HepG2 (cell line): ENCODE results near the gene NOTCH3. TPM values are rescaled to one million over a fixed set of nuclear protein-coding genes. Genes with fewer than 3 reads are reported as not detected.

Experiments used
- CERS6 ChIP-seq: sonication (generic); formaldehyde crosslinking; IDR thresholded peaks from 2 replicates; pipeline ENCODE4 v1.5.0; 2020; ENCODE audit warnings: missing genetic modification reagents
- DR1 ChIP-seq: sonication (generic); formaldehyde crosslinking; IDR thresholded peaks from 2 replicates; pipeline ENCODE4 v1.8.0; 2021; ENCODE audit warnings: mild to moderate bottlenecking, missing genetic modification reagents, inconsistent platforms
- GFI1 ChIP-seq: sonication (generic); formaldehyde crosslinking; IDR thresholded peaks from 2 replicates; pipeline ENCODE4 v1.5.0; 2020; ENCODE audit warnings: missing genetic modification reagents, mild to moderate bottlenecking, borderline replicate concordance
- HNF1A ChIP-seq, 2 experiments: sonication (generic) in 1 of 2; formaldehyde crosslinking in 1 of 2; IDR thresholded peaks; 2 replicates each; pipeline versions ENCODE4 v1.4.0 to v1.6.1; 2016 to 2020; ENCODE audit warnings: borderline replicate concordance in 1 of 2, low read depth in 1 of 2, mild to moderate bottlenecking in 1 of 2, missing genetic modification reagents in 1 of 2
- KDM6A ChIP-seq: IDR thresholded peaks from 2 replicates; pipeline ENCODE4 v1.6.1; 2016; ENCODE audit warnings: low read depth
- NRL ChIP-seq: sonication (generic); formaldehyde crosslinking; IDR thresholded peaks from 2 replicates; pipeline ENCODE4 v1.5.0; 2020; ENCODE audit warnings: missing genetic modification reagents, mild to moderate bottlenecking, moderate library complexity, borderline replicate concordance
- PITX1 ChIP-seq: sonication (generic); formaldehyde crosslinking; IDR thresholded peaks from 2 replicates; pipeline ENCODE4 v1.5.1; 2020; ENCODE audit warnings: mild to moderate bottlenecking, missing genetic modification reagents
- POLR2A ChIP-seq, 2 experiments: IDR thresholded peaks; 2 replicates each; pipeline ENCODE4 v1.6.1; 2011; ENCODE audit warnings: low read depth in 2 of 2, low read length in 2 of 2, mild to moderate bottlenecking in 1 of 2, moderate library complexity in 1 of 2; ENCODE audit not compliant: insufficient read depth in 1 of 2
- ZBED4 ChIP-seq: sonication (generic); formaldehyde crosslinking; IDR thresholded peaks from 2 replicates; pipeline ENCODE4 v1.4.0; 2020; ENCODE audit warnings: missing genetic modification reagents, borderline replicate concordance
- ZNF24 ChIP-seq: fragments of 450-650 bp; IDR thresholded peaks from 2 replicates; pipeline ENCODE4 v1.6.1; 2017; ENCODE audit warnings: antibody characterized with exemption, mild to moderate bottlenecking
- ZNF33A ChIP-seq: sonication (generic); formaldehyde crosslinking; IDR thresholded peaks from 2 replicates; pipeline ENCODE4 v1.5.1; 2020; ENCODE audit warnings: missing genetic modification reagents, mild to moderate bottlenecking, moderate library complexity, borderline replicate concordance
- polyA plus RNA-seq, 8 experiments: library from polyadenylated mRNA; depleted of rRNA in 3 of 8; stranded (reverse) in 7 of 8; unstranded in 1 of 8; fragments of >200 nt; fragmentation: Illumina TruSeq in 4 of 8; extraction: Trizol in 4 of 8; gene quantifications; 2 replicates each; pipeline versions ENCODE4 v1.2.1 to v1.2.3, GENCODE V29; 2011 to 2016; ENCODE audit warnings: low read depth in 4 of 8, missing spikeins in 1 of 8, mixed read lengths in 1 of 8; ENCODE audit not compliant: insufficient read depth in 1 of 8
- total RNA-seq, 5 experiments: library from RNA; depleted of rRNA; stranded (reverse); fragments of >200 nt; fragmentation: Illumina TruSeq; extraction: Trizol; gene quantifications; 2 replicates each; pipeline ENCODE4 v1.2.3, GENCODE V29; 2016; ENCODE audit warnings: low read depth in 1 of 5
- TF ChIP-seq, protein P1 (sequence below): IDR thresholded peaks from 2 replicates; pipeline ENCODE4 v1.6.1; 2016; ENCODE audit warnings: mild to moderate bottlenecking, missing biosample characterization, missing genetic modification reagents
- TF ChIP-seq, protein P2 (sequence below): sonication (generic); formaldehyde crosslinking; IDR thresholded peaks from 2 replicates; pipeline ENCODE4 v1.9.0; 2021; ENCODE audit warnings: missing genetic modification reagents, mild to moderate bottlenecking, borderline replicate concordance
- TF ChIP-seq, protein P3 (sequence below): sonication (generic); formaldehyde crosslinking; IDR thresholded peaks from 2 replicates; pipeline ENCODE4 v1.4.0; 2020; ENCODE audit warnings: missing genetic modification reagents

NOTCH3 gene
- total and polyA plus RNA-seq, 2 of the 13 experiments (the other 11 are each of a cell fraction or from before 2014, with no cell fraction given): 0.09 to 0.28 TPM

GRCh38 chr19:15125232-15126067 lies 75.3 kb downstream of the NOTCH3 start (continued):
- no peak for TF ChIP-seq CERS6 (CRISPR knock-in tag)
- TF ChIP-seq GFI1 (CRISPR knock-in tag): peak; percentile 95
- TF ChIP-seq, protein P1, sequence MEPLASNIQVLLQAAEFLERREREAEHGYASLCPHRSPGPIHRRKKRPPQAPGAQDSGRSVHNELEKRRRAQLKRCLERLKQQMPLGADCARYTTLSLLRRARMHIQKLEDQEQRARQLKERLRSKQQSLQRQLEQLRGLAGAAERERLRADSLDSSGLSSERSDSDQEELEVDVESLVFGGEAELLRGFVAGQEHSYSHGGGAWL (CRISPR knock-in tag): peak; percentile 78; the same call in 1 of the 2 replicates
- TF ChIP-seq PITX1 (CRISPR knock-in tag): peak; percentile 76
- TF ChIP-seq DR1 (CRISPR knock-in tag): peak; percentile 29; the same call in 1 of the 2 replicates
- TF ChIP-seq, protein P2, sequence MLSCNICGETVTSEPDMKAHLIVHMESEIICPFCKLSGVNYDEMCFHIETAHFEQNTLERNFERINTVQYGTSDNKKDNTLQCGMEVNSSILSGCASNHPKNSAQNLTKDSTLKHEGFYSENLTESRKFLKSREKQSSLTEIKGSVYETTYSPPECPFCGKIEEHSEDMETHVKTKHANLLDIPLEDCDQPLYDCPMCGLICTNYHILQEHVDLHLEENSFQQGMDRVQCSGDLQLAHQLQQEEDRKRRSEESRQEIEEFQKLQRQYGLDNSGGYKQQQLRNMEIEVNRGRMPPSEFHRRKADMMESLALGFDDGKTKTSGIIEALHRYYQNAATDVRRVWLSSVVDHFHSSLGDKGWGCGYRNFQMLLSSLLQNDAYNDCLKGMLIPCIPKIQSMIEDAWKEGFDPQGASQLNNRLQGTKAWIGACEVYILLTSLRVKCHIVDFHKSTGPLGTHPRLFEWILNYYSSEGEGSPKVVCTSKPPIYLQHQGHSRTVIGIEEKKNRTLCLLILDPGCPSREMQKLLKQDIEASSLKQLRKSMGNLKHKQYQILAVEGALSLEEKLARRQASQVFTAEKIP (CRISPR knock-in tag): no peak
- TF ChIP-seq HNF1A (IDR thresholded peaks at IDR 0.05; ENCODE audit: low read depth): no peak
- TF ChIP-seq HNF1A (CRISPR knock-in tag; IDR thresholded peaks at IDR 0.05; ENCODE audit: borderline replicate concordance): no peak
- TF ChIP-seq KDM6A (CRISPR knock-in tag): no peak
- 0 out of 2 replicates have a peak, but pooled peaks have one; percentile 26 for TF ChIP-seq ZNF33A (CRISPR knock-in tag)
- TF ChIP-seq NRL (CRISPR knock-in tag): peak; percentile 78; the same call in 1 of the 2 replicates
- TF ChIP-seq, protein P3, sequence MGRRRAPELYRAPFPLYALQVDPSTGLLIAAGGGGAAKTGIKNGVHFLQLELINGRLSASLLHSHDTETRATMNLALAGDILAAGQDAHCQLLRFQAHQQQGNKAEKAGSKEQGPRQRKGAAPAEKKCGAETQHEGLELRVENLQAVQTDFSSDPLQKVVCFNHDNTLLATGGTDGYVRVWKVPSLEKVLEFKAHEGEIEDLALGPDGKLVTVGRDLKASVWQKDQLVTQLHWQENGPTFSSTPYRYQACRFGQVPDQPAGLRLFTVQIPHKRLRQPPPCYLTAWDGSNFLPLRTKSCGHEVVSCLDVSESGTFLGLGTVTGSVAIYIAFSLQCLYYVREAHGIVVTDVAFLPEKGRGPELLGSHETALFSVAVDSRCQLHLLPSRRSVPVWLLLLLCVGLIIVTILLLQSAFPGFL (CRISPR knock-in tag): 0 out of 2 replicates have a peak, but pooled peaks have one; percentile 49
- TF ChIP-seq POLR2A (IDR thresholded peaks at IDR 0.05; ENCODE audit: insufficient read depth in 1 of 2, low read depth in 2 of 2, low read length in 2 of 2): peak; percentile 70 to 77
- TF ChIP-seq ZBED4 (CRISPR knock-in tag): peak; percentile 91
- TF ChIP-seq ZNF24: no peak
